Measurements from ENCODE around the gene WDR17. TPM values are rescaled to one million over a fixed set of nuclear protein-coding genes. Genes with fewer than 3 reads are reported as not detected.
A peak's percentile ranks its signal among the peaks of the same experiment; 100 is the strongest.

The WDR17 gene
- total RNA-seq, 3 donors from 2014 or later = 1.7 to 4.3 (median 3.9) TPM

DNA sequence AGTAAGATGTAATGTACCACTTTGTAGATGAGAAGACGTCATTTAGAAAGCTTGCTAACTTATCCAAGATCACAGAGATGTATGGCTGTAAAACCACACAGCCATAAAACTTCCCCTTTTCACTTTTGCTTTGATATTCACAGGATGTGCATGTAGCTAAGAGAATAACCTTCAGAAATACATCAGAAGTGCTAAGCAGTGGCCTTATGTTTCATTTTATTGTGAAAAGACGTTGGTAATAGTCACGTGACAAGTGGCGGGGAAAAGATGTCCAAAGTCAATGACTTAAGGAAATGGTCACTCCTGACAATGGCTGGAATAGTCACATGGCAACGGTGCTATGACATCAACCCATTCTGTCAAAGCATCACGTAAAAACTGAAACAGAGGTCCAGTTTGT is 12.9 kb upstream of the WDR17 start:
- H3K4me1 Mint-ChIP-seq (ENCODE audit: low read depth) = no peaks in the 10 kb centered on the region
- no peaks in the 10 kb centered on the region for H3K9me3 Mint-ChIP-seq
- DNase-seq (no peak), ATAC-seq (no peak)
- no peak overlapping the region for H3K4me3 Mint-ChIP-seq
- no peaks in the 10 kb centered on the region for H3K36me3 Mint-ChIP-seq (ENCODE audit: insufficient read depth)
- H3K27me3 Mint-ChIP-seq (ENCODE audit: low read depth) = peaks cover 9% of the 10 kb centered on the region

DNA sequence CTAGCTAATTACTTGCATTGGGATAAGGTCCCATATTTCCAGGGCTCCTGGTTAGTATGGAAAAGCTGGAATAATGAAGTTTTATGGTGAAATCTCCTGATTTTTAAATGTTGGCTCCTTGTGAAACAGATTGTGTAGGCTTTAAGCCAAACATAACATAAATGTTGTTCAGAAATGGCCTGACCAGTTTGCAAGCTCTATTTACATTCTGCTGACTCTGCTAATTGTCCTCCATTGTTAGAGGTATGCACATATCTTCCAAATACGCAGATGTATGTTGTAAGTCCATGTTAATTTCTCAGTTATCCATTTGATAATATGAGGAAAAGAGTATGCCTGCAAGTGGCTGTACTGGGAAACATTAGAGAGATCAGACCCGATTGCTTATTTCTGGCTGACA is 11.9 kb upstream of the WDR17 start:
- ATAC-seq = no peak
- Mint-ChIP-seq H3K9me3 (no peaks in the 10 kb centered on the region), H3K4me3 (no peak overlapping the region), H3K36me3 (ENCODE audit: insufficient read depth) (no peaks in the 10 kb centered on the region), H3K4me1 (ENCODE audit: low read depth) (no peaks in the 10 kb centered on the region), H3K27me3 (ENCODE audit: low read depth) (peaks cover 5% of the 10 kb centered on the region)
- DNase-seq = no peak

DNA sequence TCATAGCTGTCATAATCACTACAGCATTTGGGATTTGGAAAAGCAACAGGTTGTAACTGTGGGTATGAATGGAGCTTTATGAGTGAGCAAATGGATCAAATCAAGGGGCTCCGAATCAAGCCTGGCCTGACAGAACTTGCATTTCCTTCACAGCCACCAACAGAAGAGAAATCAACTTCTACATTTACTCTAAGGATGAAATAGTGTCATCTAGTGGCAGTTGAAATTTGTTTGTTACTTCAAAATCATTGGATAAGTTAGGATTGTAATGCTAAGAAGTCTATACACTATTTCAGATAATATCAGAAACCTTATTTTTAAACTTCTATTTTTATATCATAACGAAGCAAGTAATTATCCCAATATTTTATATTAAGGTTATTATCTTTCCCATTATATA is 10.7 kb upstream of the WDR17 start:
- no peaks in the 10 kb centered on the region for H3K4me1 Mint-ChIP-seq (ENCODE audit: low read depth)
- peaks cover 5% of the 10 kb centered on the region for H3K27me3 Mint-ChIP-seq (ENCODE audit: low read depth)
- no peaks in the 10 kb centered on the region for H3K9me3 Mint-ChIP-seq
- ATAC-seq = no peak
- H3K4me3 Mint-ChIP-seq = no peak overlapping the region
- H3K36me3 Mint-ChIP-seq (ENCODE audit: insufficient read depth) = no peaks in the 10 kb centered on the region
- no peak for DNase-seq

- Mint-ChIP-seq H3K27me3 (ENCODE audit: low read depth) (peaks cover 25% of the 10 kb centered on the region), H3K4me3 (no peak overlapping the region), H3K9me3 (no peaks in the 10 kb centered on the region), H3K36me3 (ENCODE audit: insufficient read depth) (no peaks in the 10 kb centered on the region), H3K4me1 (ENCODE audit: low read depth) (peaks cover 10% of the 10 kb centered on the region)
- no peak for DNase-seq
- ATAC-seq = no peak
Observed at GRCh38 chr4:176063718-176064117, 1.9 kb upstream of the WDR17 start.

GRCh38 chr4:176064539-176064938 is 1.1 kb upstream of the WDR17 start:
- no peaks in the 10 kb centered on the region for H3K9me3 Mint-ChIP-seq
- no peak overlapping the region for H3K4me3 Mint-ChIP-seq
- ATAC-seq (no peak), DNase-seq (no peak)
- H3K4me1 Mint-ChIP-seq (ENCODE audit: low read depth) = peaks cover 10% of the 10 kb centered on the region
- no peaks in the 10 kb centered on the region for H3K36me3 Mint-ChIP-seq (ENCODE audit: insufficient read depth)
- H3K27me3 Mint-ChIP-seq (ENCODE audit: low read depth) = peaks cover 25% of the 10 kb centered on the region

DNA sequence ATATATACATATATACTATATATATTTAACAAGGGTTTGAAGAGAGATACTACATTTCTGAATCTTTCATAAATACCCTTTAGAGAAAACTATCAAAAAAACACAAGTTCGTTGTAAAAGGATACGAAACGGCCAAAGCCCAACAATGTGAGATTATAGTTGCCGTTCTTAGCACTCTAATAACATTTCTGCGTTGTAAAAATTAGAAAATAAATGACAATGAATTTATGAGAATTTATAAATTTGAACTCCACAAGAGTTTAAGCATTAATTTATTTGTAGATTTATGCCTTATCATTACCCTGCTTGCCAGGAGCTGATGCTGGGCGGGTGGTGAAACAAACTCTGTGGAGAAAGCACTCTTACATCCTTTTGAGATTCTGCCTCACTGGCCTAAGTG is 1.1 kb downstream of the WDR17 start:
- H3K4me3 Mint-ChIP-seq = no peak overlapping the region
- DNase-seq (no peak), ATAC-seq (no peak)

GRCh38 chr4:176077561-176077960 is 11.9 kb downstream of the WDR17 start:
- ATAC-seq = no peak
- Mint-ChIP-seq H3K9me3 (no peaks in the 10 kb centered on the region), H3K4me1 (ENCODE audit: low read depth) (no peaks in the 10 kb centered on the region), H3K4me3 (no peak overlapping the region), H3K36me3 (ENCODE audit: insufficient read depth) (no peaks in the 10 kb centered on the region), H3K27me3 (ENCODE audit: low read depth) (no peaks in the 10 kb centered on the region)
- DNase-seq = no peak

More for the DNA sequence above, 1.1 kb downstream of the WDR17 start:
- Mint-ChIP-seq H3K36me3 (ENCODE audit: insufficient read depth) (no peaks in the 10 kb centered on the region), H3K4me1 (ENCODE audit: low read depth) (peaks cover 10% of the 10 kb centered on the region), H3K9me3 (no peaks in the 10 kb centered on the region), H3K27me3 (ENCODE audit: low read depth) (peaks cover 25% of the 10 kb centered on the region)

DNA sequence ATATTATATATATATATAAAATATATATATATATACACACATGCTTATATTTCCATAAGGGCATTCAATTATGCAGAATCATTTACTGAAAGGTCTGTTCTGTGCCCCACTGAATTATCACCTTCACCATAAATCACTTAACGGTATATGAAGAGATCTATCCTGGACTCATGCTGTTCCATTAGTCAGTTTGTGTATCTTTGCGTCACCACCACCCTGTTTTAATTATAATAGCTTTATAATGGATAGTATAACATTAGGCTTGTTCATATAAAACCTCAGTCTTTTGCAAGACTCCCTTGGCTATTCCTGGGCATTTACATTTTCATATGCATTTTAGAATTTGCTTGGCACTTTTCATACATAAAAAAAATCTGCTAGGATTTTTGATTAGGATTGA is 19.1 kb downstream of the WDR17 start:
- Mint-ChIP-seq H3K9me3 (no peaks in the 10 kb centered on the region), H3K27me3 (ENCODE audit: low read depth) (peaks cover 7% of the 10 kb centered on the region), H3K36me3 (ENCODE audit: insufficient read depth) (no peaks in the 10 kb centered on the region), H3K4me3 (no peak overlapping the region), H3K4me1 (ENCODE audit: low read depth) (no peaks in the 10 kb centered on the region)
- no peak for ATAC-seq
- no peak for DNase-seq

- no peak for ATAC-seq
Observed at GRCh38 chr4:176090115-176090514, 24.5 kb downstream of the WDR17 start.

DNA sequence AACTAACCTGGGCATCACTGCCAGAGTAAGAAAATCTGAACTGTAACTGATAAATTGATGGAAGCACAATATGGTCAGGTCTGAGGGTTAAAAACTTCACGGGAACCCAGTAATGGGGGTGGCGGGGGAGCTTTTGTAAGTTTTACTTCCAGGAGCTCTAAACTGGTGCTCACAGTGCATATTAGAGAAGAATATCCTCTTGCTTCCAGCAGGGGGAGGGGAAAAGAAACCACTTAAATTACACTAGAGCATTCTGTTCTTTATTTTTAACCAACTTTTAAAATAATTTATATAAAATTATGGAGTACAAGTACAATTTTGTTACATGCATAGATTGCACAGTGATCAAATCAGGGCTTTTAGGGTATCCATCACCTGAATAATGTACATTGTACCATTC is 33.7 kb downstream of the WDR17 start:
- H3K4me1 Mint-ChIP-seq (ENCODE audit: low read depth) = no peaks in the 10 kb centered on the region
- no peaks in the 10 kb centered on the region for H3K36me3 Mint-ChIP-seq (ENCODE audit: insufficient read depth)
- peaks cover 17% of the 10 kb centered on the region for H3K9me3 Mint-ChIP-seq
- ATAC-seq = no peak
- H3K27me3 Mint-ChIP-seq (ENCODE audit: low read depth) = peaks cover 12% of the 10 kb centered on the region
- H3K4me3 Mint-ChIP-seq = no peak overlapping the region
- DNase-seq = no peak

More at GRCh38 chr4:176090115-176090514, 24.5 kb downstream of the WDR17 start:
- H3K4me3 Mint-ChIP-seq = no peak overlapping the region
- peaks cover 7% of the 10 kb centered on the region for H3K9me3 Mint-ChIP-seq
- H3K27me3 Mint-ChIP-seq (ENCODE audit: low read depth) = peaks cover 11% of the 10 kb centered on the region
- DNase-seq = no peak
- H3K36me3 Mint-ChIP-seq (ENCODE audit: insufficient read depth) = no peaks in the 10 kb centered on the region
- H3K4me1 Mint-ChIP-seq (ENCODE audit: low read depth) = no peaks in the 10 kb centered on the region

GRCh38 chr4:176102414-176103063 is 36.9 kb downstream of the WDR17 start:
- peaks cover 17% of the 10 kb centered on the region for H3K9me3 Mint-ChIP-seq
- no peaks in the 10 kb centered on the region for H3K36me3 Mint-ChIP-seq (ENCODE audit: insufficient read depth)
- H3K4me1 Mint-ChIP-seq (ENCODE audit: low read depth) = no peaks in the 10 kb centered on the region
- DNase-seq (no peak), ATAC-seq (no peak)
- H3K4me3 Mint-ChIP-seq = no peak overlapping the region
- H3K27me3 Mint-ChIP-seq (ENCODE audit: low read depth) = peaks cover 12% of the 10 kb centered on the region

DNA sequence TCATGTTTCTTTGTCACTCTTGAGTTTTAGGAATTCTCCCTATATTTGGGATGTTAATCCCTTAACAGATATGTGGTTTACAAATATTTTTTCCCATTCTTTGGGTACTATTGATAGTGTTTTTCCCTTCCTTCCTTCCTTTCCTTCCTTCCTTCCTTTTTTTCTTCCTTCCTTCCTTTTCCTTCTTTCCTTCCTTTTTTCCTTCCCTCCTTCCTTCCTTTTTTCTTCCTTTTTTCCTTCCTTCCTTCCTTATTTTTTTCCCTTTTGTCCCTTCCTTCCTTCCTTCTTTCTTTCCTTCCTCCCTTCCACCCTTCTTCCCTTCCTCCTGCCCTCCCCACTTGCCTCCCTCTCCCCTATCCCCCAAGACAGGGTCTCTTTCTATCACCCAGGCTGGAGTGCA is 42.1 kb downstream of the WDR17 start:
- no peak overlapping the region for H3K4me3 Mint-ChIP-seq
- H3K36me3 Mint-ChIP-seq (ENCODE audit: insufficient read depth) = no peaks in the 10 kb centered on the region
- H3K27me3 Mint-ChIP-seq (ENCODE audit: low read depth) = no peaks in the 10 kb centered on the region
- no peaks in the 10 kb centered on the region for H3K4me1 Mint-ChIP-seq (ENCODE audit: low read depth)
- peaks cover 8% of the 10 kb centered on the region for H3K9me3 Mint-ChIP-seq
- DNase-seq (no peak), ATAC-seq (no peak)

DNA sequence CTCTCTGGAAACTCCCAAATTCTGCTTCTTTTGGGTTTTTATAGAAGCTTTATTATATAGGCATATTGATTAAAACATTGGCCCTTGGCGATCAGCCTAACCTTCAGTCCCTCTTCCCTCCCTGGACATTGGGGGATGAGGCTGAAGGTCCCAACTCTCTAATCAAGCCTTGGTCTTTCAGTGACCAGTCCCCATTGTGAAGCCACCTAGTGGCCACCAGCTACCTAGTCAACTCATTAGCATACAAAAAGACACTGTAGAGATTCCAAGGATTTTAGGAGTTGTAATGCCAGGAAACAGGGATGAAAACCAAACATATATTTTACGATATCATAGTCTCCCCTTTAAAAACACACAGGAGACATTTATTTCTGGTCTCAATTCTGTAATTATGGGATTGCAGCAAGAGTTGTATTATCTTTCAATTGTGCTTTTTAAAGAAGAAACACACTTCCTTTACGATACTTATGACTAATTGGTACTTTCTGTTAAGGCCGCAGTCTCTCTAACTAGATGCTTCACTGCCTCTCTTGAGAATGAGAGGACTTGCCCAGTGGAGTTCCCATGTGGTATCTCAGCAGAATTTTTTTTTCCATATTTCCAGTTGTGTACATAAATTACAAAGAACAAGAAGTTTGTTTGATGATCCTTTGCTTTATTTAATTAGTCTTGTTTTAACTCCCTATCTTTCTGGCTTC is 58.2 kb downstream of the WDR17 start:
- Mint-ChIP-seq H3K4me1 (ENCODE audit: low read depth) (peaks cover 4% of the 10 kb centered on the region), H3K27me3 (ENCODE audit: low read depth) (peaks cover 4% of the 10 kb centered on the region), H3K36me3 (ENCODE audit: insufficient read depth) (no peaks in the 10 kb centered on the region), H3K9me3 (no peaks in the 10 kb centered on the region), H3K4me3 (no peak overlapping the region)
- ATAC-seq (peak; percentile 62 to 67), DNase-seq (no peak)

- Mint-ChIP-seq H3K36me3 (ENCODE audit: insufficient read depth) (no peaks in the 10 kb centered on the region), H3K4me1 (ENCODE audit: low read depth) (peaks cover 4% of the 10 kb centered on the region), H3K27me3 (ENCODE audit: low read depth) (peaks cover 4% of the 10 kb centered on the region), H3K9me3 (no peaks in the 10 kb centered on the region), H3K4me3 (no peak overlapping the region)
- DNase-seq (no peak), ATAC-seq (no peak)
Observed at GRCh38 chr4:176125063-176125462, 59.4 kb downstream of the WDR17 start.

GRCh38 chr4:176134670-176135069 is 69.0 kb downstream of the WDR17 start:
- DNase-seq = no peak
- Mint-ChIP-seq H3K36me3 (ENCODE audit: insufficient read depth) (no peaks in the 10 kb centered on the region), H3K4me1 (ENCODE audit: low read depth) (no peaks in the 10 kb centered on the region), H3K9me3 (no peaks in the 10 kb centered on the region), H3K27me3 (ENCODE audit: low read depth) (no peaks in the 10 kb centered on the region), H3K4me3 (no peak overlapping the region)
- no peak for ATAC-seq

All from activated T-cell treated with anti-CD3 and anti-CD28 coated beads, Interleukin-2, amount 50 U/mL, for 4 hours (primary cell).